Hepatocyte (in vitro differentiated cells): ENCODE results near the gene SYT1. TPM values are rescaled to one million over a fixed set of nuclear protein-coding genes. Genes with fewer than 3 reads are reported as not detected.

ENCODE experiments used
- DNase-seq: peaks from one replicate; pipeline ENCODE4 v3.0.0-alpha.2; 2016; ENCODE audit warnings: low spot score
- H2AFZ ChIP-seq: fragments of 200-600 bp; sonication (generic); 2 replicates; pipeline ENCODE4 v1.6.0; 2016; ENCODE audit warnings: antibody characterized with exemption, mild to moderate bottlenecking
- H3K27ac ChIP-seq: fragments of 200-600 bp; sonication (generic); 2 replicates; pipeline ENCODE4 v1.5.1; 2016; ENCODE audit warnings: mild to moderate bottlenecking
- H3K27me3 ChIP-seq: fragments of 200-600 bp; sonication (generic); 2 replicates; pipeline ENCODE4 v1.6.1; 2016
- H3K36me3 ChIP-seq: fragments of 200-600 bp; sonication (generic); replicated peaks from 2 replicates; pipeline ENCODE4 v1.5.1; 2016; ENCODE audit warnings: low read depth; ENCODE audit not compliant: insufficient read depth
- H3K4me1 ChIP-seq: fragments of 200-600 bp; sonication (generic); 2 replicates; pipeline ENCODE4 v1.5.1; 2016; ENCODE audit warnings: mild to moderate bottlenecking, moderate library complexity; ENCODE audit not compliant: insufficient read depth
- H3K4me2 ChIP-seq: fragments of 200-600 bp; sonication (generic); 2 replicates; pipeline ENCODE4 v1.6.0; 2016
- H3K4me3 ChIP-seq: fragments of 200-600 bp; sonication (generic); 2 replicates; pipeline ENCODE4 v1.5.1; 2016; ENCODE audit warnings: mild to moderate bottlenecking
- H3K79me2 ChIP-seq: fragments of 200-600 bp; sonication (generic); 2 replicates; pipeline ENCODE4 v1.6.0; 2017; ENCODE audit warnings: mild to moderate bottlenecking
- H3K9me2 ChIP-seq: fragments of 200-600 bp; sonication (generic); replicated peaks from 2 replicates; pipeline ENCODE4 v1.6.0; 2017; ENCODE audit warnings: mild to moderate bottlenecking; ENCODE audit not compliant: insufficient read depth
- H3K9me3 ChIP-seq: fragments of 200-600 bp; sonication (generic); 2 replicates; pipeline ENCODE4 v1.5.1; 2016; ENCODE audit warnings: low read depth, mild to moderate bottlenecking
- H4K20me1 ChIP-seq: fragments of 200-600 bp; sonication (generic); 2 replicates; pipeline ENCODE4 v1.6.0; 2016; ENCODE audit warnings: mild to moderate bottlenecking; ENCODE audit not compliant: insufficient read depth, poor library complexity, severe bottlenecking
- CTCF ChIP-seq: fragments of 200-600 bp; sonication (generic); IDR thresholded peaks from 2 replicates; pipeline ENCODE4 v1.5.1; 2016; ENCODE audit warnings: antibody characterized with exemption, mild to moderate bottlenecking; ENCODE audit not compliant: poor library complexity
- EZH2 ChIP-seq: fragments of 200-600 bp; sonication (generic); IDR thresholded peaks from 2 replicates; pipeline ENCODE4 v1.6.1; 2016; ENCODE audit warnings: antibody characterized with exemption, mild to moderate bottlenecking, borderline replicate concordance
- EZH2phosphoT487 ChIP-seq: fragments of 200-600 bp; sonication (generic); IDR thresholded peaks from one replicate; pipeline ENCODE4 v1.6.1; 2018; ENCODE audit warnings: antibody characterized with exemption, mild to moderate bottlenecking, low read depth, moderate library complexity; ENCODE audit not compliant: unreplicated experiment, severe bottlenecking
- WGBS: methylation state at CpG from one replicate; pipeline ENCODE4 v1.1.6; 2016; ENCODE audit warnings: low lambda C conversion rate; ENCODE audit errors: missing lambda C conversion rate; 5-methylcytosine and 5-hydroxymethylcytosine counted together
- polyA plus RNA-seq: library from polyadenylated mRNA; unstranded; fragments of >200 nt; fragmentation: Nextera tagmentation; extraction: Ambion mirVana; gene quantifications from 2 replicates; pipeline ENCODE4 v1.2.1, GENCODE V29; 2016
- total RNA-seq: library from RNA; depleted of rRNA; stranded (reverse); fragments of >200 nt; gene quantifications from 2 replicates; pipeline ENCODE4 v1.2.3, GENCODE V29; 2014

Gene SYT1
- total and polyA plus RNA-seq, 2 experiments from 2014 or later: 1.3 to 2.5 TPM

DNA sequence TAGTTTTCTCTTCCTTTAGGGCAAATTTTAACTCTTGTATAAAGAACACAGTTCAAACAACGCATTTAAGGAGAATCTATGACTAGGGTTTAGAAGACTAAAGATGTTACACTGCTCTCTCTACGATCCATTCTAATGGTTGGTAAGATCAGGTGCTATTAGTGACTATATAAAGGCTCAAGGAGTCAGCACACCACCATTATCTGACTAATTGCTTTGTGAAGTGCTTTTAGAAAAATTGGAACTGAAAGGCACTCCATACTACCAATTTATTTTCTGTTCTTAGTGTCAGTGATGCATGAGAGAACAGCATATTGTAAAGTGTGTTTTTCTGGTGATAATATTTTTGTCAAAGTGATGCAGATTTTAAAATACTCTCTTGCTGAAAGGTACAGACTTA, 136.8 kb downstream of the SYT1 start:
- WGBS: 94% methylated on average over 2 of the region's 2 CpGs
- Histone ChIP-seq H3K36me3 (no peaks in the 10 kb centered on the region), H3K9me3 (no peaks in the 10 kb centered on the region), H3K27me3 (no peaks in the 10 kb centered on the region), H3K9me2 (no peaks in the 10 kb centered on the region), H3K27ac (no peak overlapping the region), H2AFZ (no peak overlapping the region), H4K20me1 (no peaks in the 10 kb centered on the region), H3K79me2 (no peaks in the 10 kb centered on the region), H3K4me2 (no peak overlapping the region), H3K4me3 (no peak overlapping the region), H3K4me1 (no peaks in the 10 kb centered on the region)
- DNase-seq: no peak
- TF ChIP-seq EZH2phosphoT487 (no peak), CTCF (no peak), EZH2 (no peak)

- H3K36me3 ChIP-seq: no peaks in the 10 kb centered on the region
- no peaks in the 10 kb centered on the region for H3K27me3 ChIP-seq
- H4K20me1 ChIP-seq: no peaks in the 10 kb centered on the region
- no peak overlapping the region for H2AFZ ChIP-seq
- H3K27ac ChIP-seq: no peak overlapping the region
- no peak for DNase-seq
- H3K79me2 ChIP-seq: no peaks in the 10 kb centered on the region
- TF ChIP-seq CTCF: peak; percentile 34
- TF ChIP-seq EZH2phosphoT487: no peak
- no peak overlapping the region for H3K4me3 ChIP-seq
- H3K9me2 ChIP-seq: no peaks in the 10 kb centered on the region
- no peak overlapping the region for H3K4me2 ChIP-seq
- H3K9me3 ChIP-seq: no peaks in the 10 kb centered on the region
- H3K4me1 ChIP-seq: no peaks in the 10 kb centered on the region
- 83% methylated on average over 1 of the region's 1 CpG for WGBS
Measured at GRCh38 chr12:79006306-79006705, 141.7 kb downstream of the SYT1 start.

GRCh38 chr12:79008591-79008990, 144.0 kb downstream of the SYT1 start:
- WGBS: 88% methylated on average over 2 of the region's 2 CpGs
- TF ChIP-seq CTCF (no peak), EZH2 (no peak), EZH2phosphoT487 (no peak)
- no peak for DNase-seq
- H3K36me3 ChIP-seq: no peaks in the 10 kb centered on the region
- H3K9me3 ChIP-seq: no peaks in the 10 kb centered on the region
- H3K4me3 ChIP-seq: no peak overlapping the region
- no peak overlapping the region for H2AFZ ChIP-seq
- no peaks in the 10 kb centered on the region for H3K27me3 ChIP-seq
- H4K20me1 ChIP-seq: no peaks in the 10 kb centered on the region
- no peaks in the 10 kb centered on the region for H3K9me2 ChIP-seq
- H3K27ac ChIP-seq: no peak overlapping the region
- no peak overlapping the region for H3K4me2 ChIP-seq
- no peaks in the 10 kb centered on the region for H3K79me2 ChIP-seq
- no peaks in the 10 kb centered on the region for H3K4me1 ChIP-seq

- H2AFZ ChIP-seq: no peak overlapping the region
- WGBS: 87% methylated on average over 3 of the region's 3 CpGs
- no peak for DNase-seq
- no peak overlapping the region for H3K4me2 ChIP-seq
- no peaks in the 10 kb centered on the region for H3K9me2 ChIP-seq
- no peak for TF ChIP-seq CTCF
- no peak for TF ChIP-seq EZH2phosphoT487
- TF ChIP-seq EZH2: no peak
- H3K4me3 ChIP-seq: no peak overlapping the region
- H3K36me3 ChIP-seq: no peaks in the 10 kb centered on the region
- no peaks in the 10 kb centered on the region for H3K9me3 ChIP-seq
- no peaks in the 10 kb centered on the region for H3K27me3 ChIP-seq
- H3K27ac ChIP-seq: no peak overlapping the region
- H3K4me1 ChIP-seq: no peaks in the 10 kb centered on the region
- H3K79me2 ChIP-seq: no peaks in the 10 kb centered on the region
- H4K20me1 ChIP-seq: no peaks in the 10 kb centered on the region
Measured at GRCh38 chr12:79012636-79013035, 148.1 kb downstream of the SYT1 start.
